NCI-H2081 (cell line): Measurements from ENCODE around the gene ANKHD1.

Experiments used
- DNase-seq, 2 experiments: peaks; one replicate each; lab custom pipeline; 2025; lab: John Stamatoyannopoulos, UW

The ANKHD1 gene

DNA sequence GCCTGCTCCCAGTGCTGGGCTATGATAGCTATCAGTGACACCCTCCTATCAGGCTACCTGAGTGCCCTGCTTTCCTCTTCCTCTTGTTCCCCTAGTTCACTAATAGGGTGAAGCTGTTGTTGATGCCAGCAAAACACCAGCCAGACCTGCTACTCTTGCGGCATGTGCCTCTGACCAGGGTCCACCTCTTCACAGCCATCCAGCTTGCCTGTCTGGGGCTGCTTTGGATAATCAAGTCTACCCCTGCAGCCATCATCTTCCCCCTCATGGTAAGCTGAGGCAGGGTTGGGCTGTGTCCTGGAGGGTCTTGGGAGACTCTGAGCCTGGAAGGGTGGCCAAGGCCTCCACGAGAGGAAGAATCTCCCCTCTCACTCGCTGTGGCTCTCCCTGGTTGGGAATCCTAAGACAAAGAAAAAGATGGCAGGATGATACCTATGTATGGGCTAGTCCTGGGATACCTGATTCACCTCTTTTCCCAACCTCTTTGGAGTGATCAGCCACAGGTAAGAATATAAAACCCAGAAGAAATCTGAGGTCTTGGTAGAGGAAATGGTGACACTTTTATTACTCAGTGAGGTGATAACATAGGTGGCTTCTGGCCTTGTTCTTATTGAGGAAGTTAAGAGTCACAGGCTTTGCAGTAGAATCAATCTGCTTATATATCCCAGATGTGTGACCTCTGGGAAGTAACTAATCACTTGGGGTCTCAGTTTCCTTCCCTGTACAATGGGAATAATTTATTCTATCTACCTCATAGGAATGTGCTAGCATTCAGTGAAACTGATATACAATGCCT, 30.1 kb upstream of the ANKHD1 start:
- DNase-seq, result no peak

GRCh38 chr5:140372971-140373487, 28.6 kb upstream of the ANKHD1 start:
- peak; percentile 75 for DNase-seq

- DNase-seq, result no peak
Measured at GRCh38 chr5:140381351-140381750, 20.3 kb upstream of the ANKHD1 start.

DNA sequence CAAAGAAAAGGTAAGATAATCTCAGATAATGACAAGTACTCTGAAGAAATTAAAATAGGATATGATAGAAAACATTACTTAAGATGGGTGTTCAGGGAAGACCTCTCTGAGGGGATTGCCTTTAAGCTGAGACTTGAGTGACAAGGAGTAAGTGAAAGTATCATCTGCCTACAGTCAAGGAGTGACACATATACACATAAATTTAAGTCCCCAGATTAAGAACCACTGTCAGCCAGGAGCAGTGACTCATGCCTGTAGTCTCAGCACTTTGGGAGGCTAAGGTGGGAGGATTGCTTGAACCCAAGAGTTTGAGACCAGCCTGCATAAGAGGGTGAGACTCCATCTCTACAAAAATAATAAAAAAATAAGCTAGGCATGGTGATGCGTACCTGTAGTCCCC, 19.7 kb upstream of the ANKHD1 start:
- DNase-seq, result no peak

GRCh38 chr5:140382866-140383265, 18.8 kb upstream of the ANKHD1 start:
- no peak for DNase-seq

GRCh38 chr5:140383300-140383699, 18.3 kb upstream of the ANKHD1 start:
- no peak for DNase-seq

GRCh38 chr5:140388052-140388451, 13.6 kb upstream of the ANKHD1 start:
- no peak for DNase-seq

- no peak for DNase-seq
Measured at GRCh38 chr5:140391312-140391711, 10.3 kb upstream of the ANKHD1 start.

GRCh38 chr5:140391732-140392131, 9.9 kb upstream of the ANKHD1 start:
- DNase-seq, result no peak

- DNase-seq, result no peak
Measured at GRCh38 chr5:140393738-140394137, 7.9 kb upstream of the ANKHD1 start.

GRCh38 chr5:140398379-140398811, 3.2 kb upstream of the ANKHD1 start:
- DNase-seq, result no peak

DNA sequence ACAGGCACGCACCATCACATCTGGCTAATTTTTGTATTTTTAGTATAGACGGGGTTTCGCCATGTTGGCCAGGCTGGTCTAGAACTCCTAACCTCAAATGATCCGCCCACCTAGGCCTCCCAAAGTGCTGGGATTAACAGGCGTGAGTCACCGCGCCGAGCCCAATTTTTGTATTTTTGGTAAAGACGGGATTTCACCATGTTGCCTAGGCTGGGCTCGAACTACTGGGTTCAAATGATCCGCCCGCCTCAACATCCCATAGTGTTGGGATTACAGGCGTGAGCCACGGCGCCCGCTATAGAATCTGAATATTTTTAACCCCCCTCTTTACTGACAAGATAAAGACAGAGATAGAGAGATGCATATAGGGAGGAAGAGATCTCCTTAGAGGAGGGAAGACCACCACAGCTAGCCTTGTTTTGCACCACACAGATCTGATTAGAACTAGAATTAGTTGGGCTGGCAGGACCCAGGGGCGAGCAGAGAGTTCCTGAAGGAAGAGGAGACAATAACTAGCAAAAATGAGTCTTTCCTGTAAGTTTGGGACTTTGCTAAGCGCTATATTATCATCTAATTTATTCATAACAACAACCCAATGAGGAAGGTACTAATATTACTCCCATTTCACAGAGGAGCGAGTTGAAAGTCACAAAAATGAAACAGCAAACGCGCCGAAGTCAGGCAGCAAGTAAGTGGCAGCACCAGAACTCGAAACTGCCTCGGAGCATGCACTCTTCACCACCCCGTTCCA, 1.5 kb upstream of the ANKHD1 start:
- no peak for DNase-seq

GRCh38 chr5:140400730-140401361, 787 bp upstream of the ANKHD1 start:
- peak; percentile 88 to 97 for DNase-seq

- peak; percentile 18 to 42 for DNase-seq
Measured at GRCh38 chr5:140402258-140403074, 833 bp downstream of the ANKHD1 start.

DNA sequence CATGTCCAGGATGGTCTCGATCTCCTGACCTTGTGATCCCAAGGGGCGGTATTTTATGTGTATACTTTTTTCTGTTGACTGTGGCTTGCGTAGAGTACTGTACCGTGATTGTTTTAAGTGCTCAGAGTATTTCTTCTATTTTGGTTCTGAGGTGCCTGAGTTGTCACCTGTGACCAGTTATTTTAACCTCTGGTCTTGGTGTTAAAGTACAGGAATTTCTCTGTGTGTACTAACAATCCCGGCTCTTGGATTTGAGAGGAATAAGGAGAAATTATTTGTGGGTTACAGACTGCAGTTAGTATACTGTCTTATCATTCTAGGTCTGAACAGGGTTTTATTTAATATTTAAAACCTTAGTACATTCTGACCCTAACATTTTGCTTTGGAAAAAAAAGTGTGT, 2.0 kb downstream of the ANKHD1 start:
- DNase-seq, result no peak

DNA sequence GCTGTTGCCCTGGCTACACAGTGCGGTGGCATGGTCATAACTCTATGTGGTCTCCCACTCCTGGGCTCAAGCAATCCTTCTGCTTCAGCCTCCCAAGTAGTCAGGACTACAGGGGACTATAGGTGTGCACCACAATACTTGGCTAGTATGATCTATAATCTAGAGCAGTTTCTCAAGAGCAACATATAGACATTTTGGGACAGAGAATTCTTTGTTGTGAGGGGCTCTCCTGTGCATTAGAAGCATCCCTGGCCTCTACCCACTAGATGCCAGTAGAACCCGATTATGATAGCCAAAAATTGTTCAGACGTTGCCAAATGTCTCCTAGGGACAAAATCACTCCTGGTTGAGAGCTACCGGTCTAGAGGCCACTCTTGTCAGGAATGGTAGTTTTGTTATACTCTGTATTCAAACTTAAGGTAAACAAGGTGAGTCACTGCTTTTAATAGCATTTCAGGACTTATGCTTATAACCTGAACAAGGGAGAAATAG, 7.2 kb downstream of the ANKHD1 start:
- DNase-seq, result no peak

GRCh38 chr5:140413230-140413629, 11.6 kb downstream of the ANKHD1 start:
- DNase-seq, result no peak

DNA sequence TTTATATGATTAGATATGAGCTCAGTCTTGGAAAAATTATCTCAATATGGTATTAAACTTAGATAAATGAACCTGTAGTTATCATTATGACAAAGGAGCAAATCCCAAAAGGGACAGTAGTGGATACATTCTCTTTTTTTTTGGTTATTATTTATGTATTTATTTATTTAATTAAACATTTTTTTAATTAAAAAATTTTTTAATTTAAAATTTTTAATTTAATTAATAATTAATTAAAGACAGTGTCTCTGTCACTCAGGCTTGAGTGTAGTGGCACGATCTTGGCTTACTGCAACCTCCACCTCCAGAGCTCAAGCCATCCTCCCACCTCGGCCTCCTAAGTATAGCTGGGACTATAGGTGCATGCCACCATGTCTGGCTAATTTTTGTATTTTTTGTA, 15.6 kb downstream of the ANKHD1 start:
- DNase-seq, result no peak

DNA sequence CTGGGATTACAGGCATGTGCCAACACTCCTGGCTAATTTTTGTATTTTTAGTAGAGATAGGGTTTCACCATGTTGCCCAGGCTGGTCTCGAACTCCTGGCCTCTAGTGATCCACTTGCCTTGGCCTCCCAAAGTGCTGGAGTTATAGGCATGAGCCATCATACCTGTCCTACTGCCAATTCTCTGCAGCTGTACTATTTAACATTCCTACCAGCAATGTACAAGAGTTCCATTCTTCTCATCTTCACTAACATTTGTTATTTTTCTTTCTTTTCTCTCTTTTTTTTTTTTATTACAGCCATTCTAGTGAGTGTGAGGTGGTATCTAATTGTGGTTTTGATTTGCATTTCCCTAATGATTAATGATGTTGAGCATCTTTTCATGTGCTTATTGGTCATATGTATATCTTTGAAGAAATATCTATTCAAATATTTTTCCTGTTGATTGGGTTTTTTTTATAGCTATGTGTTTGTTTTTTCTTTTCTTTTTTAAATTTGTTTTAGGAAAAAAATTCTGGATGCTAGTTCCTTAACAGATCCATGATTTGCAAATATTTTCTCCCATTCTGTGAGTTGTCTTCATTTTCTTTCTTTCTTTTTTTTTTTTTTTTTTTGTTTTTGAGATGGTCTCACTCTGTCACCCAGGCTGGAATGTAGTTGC, 17.4 kb downstream of the ANKHD1 start:
- no peak for DNase-seq

GRCh38 chr5:140420226-140420570, 18.6 kb downstream of the ANKHD1 start:
- no peak for DNase-seq

DNA sequence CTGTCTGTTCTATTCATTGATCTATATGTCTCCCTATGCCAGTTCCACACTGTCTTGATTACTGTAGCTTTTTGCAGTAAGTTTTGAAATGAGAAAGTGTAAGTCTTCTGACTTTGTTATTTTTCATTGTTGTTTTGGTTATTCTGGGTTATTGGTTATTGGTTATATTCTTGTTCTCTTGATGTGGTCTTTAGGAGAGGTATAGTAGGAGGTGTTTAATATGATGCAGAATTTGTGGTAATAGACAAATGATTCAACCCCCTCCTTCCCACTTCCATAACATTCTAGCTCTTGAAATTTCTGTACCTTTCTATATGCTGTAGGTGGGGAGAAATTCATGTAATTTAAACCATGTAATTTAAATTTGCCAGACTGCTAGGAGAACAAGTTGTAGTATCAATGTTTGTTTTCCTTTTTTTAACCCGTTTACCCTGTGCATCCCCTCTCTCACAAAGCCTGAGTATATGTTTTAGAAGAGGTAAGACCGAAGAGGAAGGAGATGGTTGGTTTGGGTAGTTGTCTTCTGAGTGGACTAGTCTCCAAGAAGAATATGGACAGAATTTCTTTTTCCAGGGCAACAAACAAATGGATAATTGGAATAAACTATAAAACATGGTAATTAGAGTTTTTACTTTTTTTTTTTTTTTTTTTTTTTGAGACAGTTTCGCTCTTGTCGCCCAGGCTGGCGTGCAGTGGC, 19.2 kb downstream of the ANKHD1 start:
- no peak for DNase-seq
